HCT116 (cell line): ENCODE results near the gene NDUFS1. TPM values are rescaled to one million over a fixed set of nuclear protein-coding genes. Genes with fewer than 3 reads are reported as not detected.

ENCODE experiments used
- ATAC-seq: fragments of 200-7000 bp; cut with Tn5 transposase; 2 replicates; pipeline ENCODE4 v1.9.1; 2020; ENCODE audit warnings: mild to moderate bottlenecking, moderate library complexity
- BruUV-seq: library from RNA; stranded (reverse); fragments of 400-500 nt; replicated peaks from 2 replicates; lab custom pipeline; 2021; lab: Mats Ljungman, UMichigan
- CTCF ChIA-PET: fragments of 300-600 bp; sonication (Branson Sonifier 250); formaldehyde crosslinking; loops from one replicate; lab custom pipeline; 2021; ENCODE audit warnings: antibody characterized with exemption; lab: Charles Lee
- POLR2A ChIA-PET: fragments of 300-600, 350-600 bp; sonication (Branson Sonifier 250); formaldehyde crosslinking; loops from one replicate; lab custom pipeline; 2021; ENCODE audit warnings: antibody characterized with exemption; lab: Charles Lee
- RAD21 ChIA-PET, 2 experiments: fragments of 300-600 bp; sonication (Branson Sonifier 250); formaldehyde crosslinking; loops; one replicate each; lab custom pipeline; 2023; ENCODE audit warnings: low total read pairs in 2 of 2; ENCODE audit not compliant: uncharacterized antibody in 2 of 2, unreplicated experiment in 2 of 2, low non-redundant PET in 1 of 2; lab: Charles Lee
- DNase-seq: peaks from one replicate; pipeline ENCODE4 v3.0.0-alpha.2; 2010; ENCODE audit warnings: low read depth, low spot score
- H2AFZ ChIP-seq: fragments of 200-600 bp; shearing (Covaris generic), sonication (generic); 2 replicates; pipeline ENCODE4 v1.6.1; 2017; ENCODE audit warnings: low read depth, mixed run types, mixed read lengths, antibody characterized with exemption, low read length; ENCODE audit not compliant: poor library complexity, severe bottlenecking
- H3K27ac ChIP-seq: 2 replicates; pipeline ENCODE4 v1.5.1; 2012; ENCODE audit warnings: low read depth, low read length
- H3K27me3 ChIP-seq: fragments of 200-600 bp; sonication (generic); 2 replicates; pipeline ENCODE4 v1.6.1; 2016; ENCODE audit warnings: mixed run types, low read length, mixed read lengths; ENCODE audit not compliant: insufficient read depth
- H3K36me3 ChIP-seq, 2 experiments: fragments of 200-500 bp in 1 of 2; fragments of 200-600 bp in 1 of 2; sonication (Bioruptor generic) in 1 of 2; sonication (generic) in 1 of 2; 2 replicates each; pipeline versions ENCODE4 v1.5.1 to v1.6.1; 2014 to 2016; ENCODE audit warnings: low read length in 2 of 2, inconsistent platforms in 1 of 2, mixed read lengths in 1 of 2, mixed run types in 1 of 2; ENCODE audit not compliant: insufficient read depth in 2 of 2, control insufficient read depth in 1 of 2
- H3K4me1 ChIP-seq, 2 experiments: fragments of 200-600 bp in 1 of 2; sonication (generic) in 1 of 2; 2 replicates each; pipeline versions ENCODE4 v1.5.1 to v1.6.1; 2012 to 2017; ENCODE audit warnings: low read length in 2 of 2, inconsistent platforms in 1 of 2, mild to moderate bottlenecking in 1 of 2, mixed read lengths in 1 of 2, mixed run types in 1 of 2, moderate library complexity in 1 of 2; ENCODE audit not compliant: insufficient read depth in 2 of 2, control insufficient read depth in 1 of 2
- H3K4me2 ChIP-seq: fragments of 200-600 bp; sonication (generic); 2 replicates; pipeline ENCODE4 v1.6.1; 2017; ENCODE audit warnings: mixed run types, low read length, mixed read lengths
- H3K4me3 ChIP-seq, 2 experiments: fragments of 200-600 bp in 1 of 2; sonication (generic) in 1 of 2; replicated peaks in 1 of 2; 2 replicates each; pipeline ENCODE4 v1.5.1; 2011 to 2016; ENCODE audit warnings: low read length in 2 of 2, control low read depth in 1 of 2, low read depth in 1 of 2, mild to moderate bottlenecking in 1 of 2, mixed read lengths in 1 of 2, mixed run types in 1 of 2
- H3K79me2 ChIP-seq: fragments of 200-600 bp; sonication (generic); 2 replicates; pipeline ENCODE4 v1.6.1; 2017; ENCODE audit warnings: mild to moderate bottlenecking, mixed run types, low read length, moderate library complexity, mixed read lengths; ENCODE audit not compliant: insufficient read depth
- H3K9ac ChIP-seq: fragments of 200-600 bp; sonication (generic); 2 replicates; pipeline ENCODE4 v1.6.1; 2016; ENCODE audit warnings: low read length, mixed read lengths
- H3K9me2 ChIP-seq: fragments of 200-600 bp; sonication (generic), shearing (Covaris generic); 2 replicates; pipeline ENCODE4 v1.6.1; 2017; ENCODE audit warnings: mixed run types, mild to moderate bottlenecking, moderate library complexity; ENCODE audit not compliant: insufficient read depth
- H3K9me3 ChIP-seq, 2 experiments: fragments of 200-500 bp in 1 of 2; fragments of 200-600 bp in 1 of 2; sonication (Bioruptor generic) in 1 of 2; sonication (generic) in 1 of 2; 2 replicates each; pipeline ENCODE4 v1.6.1; 2014 to 2017; ENCODE audit warnings: low read length in 2 of 2, mixed read lengths in 2 of 2, inconsistent platforms in 1 of 2, low read depth in 1 of 2, mild to moderate bottlenecking in 1 of 2, mixed run types in 1 of 2, moderate library complexity in 1 of 2; ENCODE audit not compliant: control insufficient read depth in 1 of 2, insufficient read depth in 1 of 2
- H4K20me1 ChIP-seq: fragments of 200-600 bp; sonication (generic), shearing (Covaris generic); 2 replicates; pipeline ENCODE4 v1.6.1; 2017; ENCODE audit warnings: mixed run types, mild to moderate bottlenecking, moderate library complexity; ENCODE audit not compliant: insufficient read depth
- EGR1 ChIP-seq: IDR thresholded peaks from 2 replicates; pipeline ENCODE4 v1.6.1; 2012; ENCODE audit warnings: low read depth
- ELF1 ChIP-seq: IDR thresholded peaks from 2 replicates; pipeline ENCODE4 v1.6.1; 2012; ENCODE audit warnings: low read depth, borderline replicate concordance
- EZH2 ChIP-seq: fragments of 200-600 bp; sonication (generic); IDR thresholded peaks from 2 replicates; pipeline ENCODE4 v1.6.1; 2017; ENCODE audit warnings: antibody characterized with exemption, mixed run types
- EZH2phosphoT487 ChIP-seq: fragments of 200-600 bp; IDR thresholded peaks from 2 replicates; pipeline ENCODE4 v1.6.1; 2018; ENCODE audit warnings: antibody characterized with exemption, borderline replicate concordance
- FOSL1 ChIP-seq: IDR thresholded peaks from 2 replicates; pipeline ENCODE4 v1.6.1; 2012; ENCODE audit warnings: low read depth
- JUND ChIP-seq: IDR thresholded peaks from 2 replicates; pipeline ENCODE4 v1.6.1; 2012
- POLR2A ChIP-seq: IDR thresholded peaks from 2 replicates; pipeline ENCODE4 v1.7.0; 2011; ENCODE audit warnings: borderline replicate concordance; ENCODE audit not compliant: insufficient read depth, insufficient read length; ENCODE audit errors: extremely low read depth
- RAD21 ChIP-seq: IDR thresholded peaks from 2 replicates; pipeline ENCODE4 v1.6.1; 2012; ENCODE audit warnings: low read depth, mild to moderate bottlenecking
- SRF ChIP-seq: IDR thresholded peaks from 2 replicates; pipeline ENCODE4 v1.6.1; 2012; ENCODE audit warnings: low read depth
- YY1 ChIP-seq: IDR thresholded peaks from 2 replicates; pipeline ENCODE4 v1.6.1; 2011; ENCODE audit warnings: low read length, low read depth, moderate library complexity, mild to moderate bottlenecking; ENCODE audit not compliant: insufficient replicate concordance; ENCODE audit errors: extremely low read depth
- ZFX ChIP-seq: fragments of 450-650 bp; IDR thresholded peaks from 2 replicates; pipeline ENCODE4 v1.6.1; 2017
- ZNF274 ChIP-seq: fragments of 200-500 bp; sonication (Bioruptor generic); IDR thresholded peaks from 2 replicates; pipeline ENCODE4 v1.6.1; 2014; ENCODE audit warnings: mild to moderate bottlenecking, low read depth, low read length, inconsistent platforms
- intact Hi-C: fragments of 100-400 bp; cut with micrococcal nuclease; formaldehyde crosslinking; loops from 2 replicates; pipeline ENCODE4 v1.10.0; 2022
- total RNA-seq: library from RNA; stranded (reverse); gene quantifications from one replicate; pipeline ENCODE4 v1.2.1, GENCODE V29; 2021; ENCODE audit not compliant: unreplicated experiment
- TF ChIP-seq, protein P1 (sequence below), 3 experiments: fragments of 200-600 bp in 1 of 3; sonication (generic) in 1 of 3; IDR thresholded peaks in 2 of 3; conservative IDR thresholded peaks in 1 of 3; 2 replicates each; pipeline ENCODE4 v1.5.1; 2012 to 2017; ENCODE audit warnings: low read depth in 2 of 3, low read length in 2 of 3, antibody characterized with exemption in 1 of 3, borderline replicate concordance in 1 of 3, control low read depth in 1 of 3, mild to moderate bottlenecking in 1 of 3, mixed read lengths in 1 of 3, mixed run types in 1 of 3, moderate library complexity in 1 of 3; ENCODE audit not compliant: insufficient read depth in 1 of 3
- TF ChIP-seq, protein P2 (sequence below): IDR thresholded peaks from 2 replicates; pipeline ENCODE4 v1.6.1; 2012
- TF ChIP-seq, protein P3 (sequence below): IDR thresholded peaks from 2 replicates; pipeline ENCODE4 v1.6.1; 2011; ENCODE audit warnings: mild to moderate bottlenecking, low read length, moderate library complexity; ENCODE audit not compliant: insufficient replicate concordance; ENCODE audit errors: extremely low read depth

Gene NDUFS1
- total RNA-seq, 1 experiment from 2014 or later: 86.6 TPM

DNA sequence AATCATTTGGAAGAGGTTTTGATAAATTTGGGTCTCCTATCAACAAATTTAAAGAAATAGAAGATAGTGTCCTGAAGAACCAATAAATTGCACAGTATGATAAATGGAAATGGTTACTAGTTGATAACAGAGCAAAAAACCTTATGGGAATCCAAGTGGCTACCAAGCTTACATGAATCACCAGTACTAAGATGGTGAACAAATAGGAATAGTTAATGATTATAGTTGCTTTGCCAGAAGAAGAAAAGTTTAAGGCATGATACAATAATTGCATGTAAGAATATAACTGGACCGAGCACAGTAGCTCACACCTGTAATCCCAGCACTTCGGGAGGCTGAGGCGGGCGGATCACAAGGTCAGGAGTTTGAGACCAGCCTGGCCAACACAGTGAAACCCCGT is 53.7 kb downstream of the NDUFS1 start:
- DNase-seq: no peak
- no peaks in the 10 kb centered on the region for H3K79me2 ChIP-seq
- RAD21 ChIA-PET: no interaction called here
- no peak overlapping the region for H3K4me3 ChIP-seq
- H3K9me3 ChIP-seq: no peaks in the 10 kb centered on the region
- H3K27ac ChIP-seq: no peak overlapping the region
- H3K36me3 ChIP-seq: no peaks in the 10 kb centered on the region
- POLR2A ChIA-PET: no interaction called here
- CTCF ChIA-PET: no interaction called here
- TF ChIP-seq ZNF274: no peak
- no peak for TF ChIP-seq EGR1
- TF ChIP-seq FOSL1: no peak
- no peak for TF ChIP-seq JUND
- TF ChIP-seq POLR2A: no peak
- no peak for TF ChIP-seq SRF
- TF ChIP-seq, protein P1, sequence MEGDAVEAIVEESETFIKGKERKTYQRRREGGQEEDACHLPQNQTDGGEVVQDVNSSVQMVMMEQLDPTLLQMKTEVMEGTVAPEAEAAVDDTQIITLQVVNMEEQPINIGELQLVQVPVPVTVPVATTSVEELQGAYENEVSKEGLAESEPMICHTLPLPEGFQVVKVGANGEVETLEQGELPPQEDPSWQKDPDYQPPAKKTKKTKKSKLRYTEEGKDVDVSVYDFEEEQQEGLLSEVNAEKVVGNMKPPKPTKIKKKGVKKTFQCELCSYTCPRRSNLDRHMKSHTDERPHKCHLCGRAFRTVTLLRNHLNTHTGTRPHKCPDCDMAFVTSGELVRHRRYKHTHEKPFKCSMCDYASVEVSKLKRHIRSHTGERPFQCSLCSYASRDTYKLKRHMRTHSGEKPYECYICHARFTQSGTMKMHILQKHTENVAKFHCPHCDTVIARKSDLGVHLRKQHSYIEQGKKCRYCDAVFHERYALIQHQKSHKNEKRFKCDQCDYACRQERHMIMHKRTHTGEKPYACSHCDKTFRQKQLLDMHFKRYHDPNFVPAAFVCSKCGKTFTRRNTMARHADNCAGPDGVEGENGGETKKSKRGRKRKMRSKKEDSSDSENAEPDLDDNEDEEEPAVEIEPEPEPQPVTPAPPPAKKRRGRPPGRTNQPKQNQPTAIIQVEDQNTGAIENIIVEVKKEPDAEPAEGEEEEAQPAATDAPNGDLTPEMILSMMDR (IDR thresholded peaks at IDR 0.05 in 2 of 3, conservative IDR thresholded peaks at IDR 0.05 in 1 of 3; ENCODE audit: borderline replicate concordance in 1 of 3, insufficient read depth in 1 of 3, low read depth in 2 of 3, low read length in 2 of 3): no peak
- TF ChIP-seq RAD21: no peak
- BruUV-seq: no TSS peak
- H3K9ac ChIP-seq: no peak overlapping the region
- no peak overlapping the region for H3K4me2 ChIP-seq
- H3K4me1 ChIP-seq: no peaks in the 10 kb centered on the region
- no peaks in the 10 kb centered on the region for H3K27me3 ChIP-seq
- intact Hi-C loops: no loop called here
- H3K9me2 ChIP-seq: no peaks in the 10 kb centered on the region
- ATAC-seq: no peak
- H4K20me1 ChIP-seq: no peaks in the 10 kb centered on the region
- H2AFZ ChIP-seq: no peak overlapping the region

DNA sequence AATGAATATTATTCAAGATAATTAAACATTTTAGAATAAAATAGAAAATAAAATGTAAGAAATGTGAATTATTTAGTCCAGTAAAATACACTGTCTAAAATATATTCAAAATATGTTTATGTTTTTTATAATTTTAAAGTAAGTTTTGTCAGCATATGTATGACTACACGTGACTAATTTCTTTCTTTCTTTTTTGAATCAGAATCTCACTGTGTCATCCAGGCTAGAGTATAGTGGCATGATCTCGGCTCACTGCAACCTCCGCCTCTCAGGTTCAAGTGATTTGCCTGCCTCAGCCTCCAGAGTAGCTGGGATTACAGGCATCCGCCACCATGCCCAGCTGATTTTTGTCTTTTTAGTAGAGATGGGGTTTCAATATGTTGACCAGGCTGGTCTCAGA is 54.2 kb downstream of the NDUFS1 start:
- no peak for DNase-seq
- no peaks in the 10 kb centered on the region for H3K79me2 ChIP-seq
- H3K9me3 ChIP-seq: no peaks in the 10 kb centered on the region
- no TSS peak for BruUV-seq
- no peaks in the 10 kb centered on the region for H4K20me1 ChIP-seq
- H3K27me3 ChIP-seq: no peaks in the 10 kb centered on the region
- no peak overlapping the region for H3K4me3 ChIP-seq
- no peaks in the 10 kb centered on the region for H3K36me3 ChIP-seq
- CTCF ChIA-PET: no interaction called here
- no peak overlapping the region for H3K9ac ChIP-seq
- POLR2A ChIA-PET: no interaction called here
- H3K27ac ChIP-seq: no peak overlapping the region
- ATAC-seq: no peak
- intact Hi-C loops: no loop called here
- H3K4me1 ChIP-seq: no peaks in the 10 kb centered on the region
- RAD21 ChIA-PET: no interaction called here
- TF ChIP-seq JUND: no peak
- TF ChIP-seq, protein P2, sequence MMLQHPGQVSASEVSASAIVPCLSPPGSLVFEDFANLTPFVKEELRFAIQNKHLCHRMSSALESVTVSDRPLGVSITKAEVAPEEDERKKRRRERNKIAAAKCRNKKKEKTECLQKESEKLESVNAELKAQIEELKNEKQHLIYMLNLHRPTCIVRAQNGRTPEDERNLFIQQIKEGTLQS: no peak
- TF ChIP-seq EZH2phosphoT487: no peak
- TF ChIP-seq ELF1: no peak
- TF ChIP-seq RAD21: no peak
- TF ChIP-seq EGR1: no peak
- TF ChIP-seq, protein P1 (IDR thresholded peaks at IDR 0.05 in 2 of 3, conservative IDR thresholded peaks at IDR 0.05 in 1 of 3; ENCODE audit: borderline replicate concordance in 1 of 3, insufficient read depth in 1 of 3, low read depth in 2 of 3, low read length in 2 of 3): no peak
- no peak for TF ChIP-seq ZFX
- no peak for TF ChIP-seq EZH2
- TF ChIP-seq ZNF274: no peak
- no peak for TF ChIP-seq SRF
- TF ChIP-seq YY1: no peak
- TF ChIP-seq, protein P3, sequence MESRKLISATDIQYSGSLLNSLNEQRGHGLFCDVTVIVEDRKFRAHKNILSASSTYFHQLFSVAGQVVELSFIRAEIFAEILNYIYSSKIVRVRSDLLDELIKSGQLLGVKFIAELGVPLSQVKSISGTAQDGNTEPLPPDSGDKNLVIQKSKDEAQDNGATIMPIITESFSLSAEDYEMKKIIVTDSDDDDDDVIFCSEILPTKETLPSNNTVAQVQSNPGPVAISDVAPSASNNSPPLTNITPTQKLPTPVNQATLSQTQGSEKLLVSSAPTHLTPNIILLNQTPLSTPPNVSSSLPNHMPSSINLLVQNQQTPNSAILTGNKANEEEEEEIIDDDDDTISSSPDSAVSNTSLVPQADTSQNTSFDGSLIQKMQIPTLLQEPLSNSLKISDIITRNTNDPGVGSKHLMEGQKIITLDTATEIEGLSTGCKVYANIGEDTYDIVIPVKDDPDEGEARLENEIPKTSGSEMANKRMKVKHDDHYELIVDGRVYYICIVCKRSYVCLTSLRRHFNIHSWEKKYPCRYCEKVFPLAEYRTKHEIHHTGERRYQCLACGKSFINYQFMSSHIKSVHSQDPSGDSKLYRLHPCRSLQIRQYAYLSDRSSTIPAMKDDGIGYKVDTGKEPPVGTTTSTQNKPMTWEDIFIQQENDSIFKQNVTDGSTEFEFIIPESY: no peak
- H3K4me2 ChIP-seq: no peak overlapping the region
- no peak overlapping the region for H2AFZ ChIP-seq
- H3K9me2 ChIP-seq: no peaks in the 10 kb centered on the region
